ENCODE data around the gene IL22RA1.
A peak's percentile ranks its signal among the peaks of the same experiment; 100 is the strongest.

DNA sequence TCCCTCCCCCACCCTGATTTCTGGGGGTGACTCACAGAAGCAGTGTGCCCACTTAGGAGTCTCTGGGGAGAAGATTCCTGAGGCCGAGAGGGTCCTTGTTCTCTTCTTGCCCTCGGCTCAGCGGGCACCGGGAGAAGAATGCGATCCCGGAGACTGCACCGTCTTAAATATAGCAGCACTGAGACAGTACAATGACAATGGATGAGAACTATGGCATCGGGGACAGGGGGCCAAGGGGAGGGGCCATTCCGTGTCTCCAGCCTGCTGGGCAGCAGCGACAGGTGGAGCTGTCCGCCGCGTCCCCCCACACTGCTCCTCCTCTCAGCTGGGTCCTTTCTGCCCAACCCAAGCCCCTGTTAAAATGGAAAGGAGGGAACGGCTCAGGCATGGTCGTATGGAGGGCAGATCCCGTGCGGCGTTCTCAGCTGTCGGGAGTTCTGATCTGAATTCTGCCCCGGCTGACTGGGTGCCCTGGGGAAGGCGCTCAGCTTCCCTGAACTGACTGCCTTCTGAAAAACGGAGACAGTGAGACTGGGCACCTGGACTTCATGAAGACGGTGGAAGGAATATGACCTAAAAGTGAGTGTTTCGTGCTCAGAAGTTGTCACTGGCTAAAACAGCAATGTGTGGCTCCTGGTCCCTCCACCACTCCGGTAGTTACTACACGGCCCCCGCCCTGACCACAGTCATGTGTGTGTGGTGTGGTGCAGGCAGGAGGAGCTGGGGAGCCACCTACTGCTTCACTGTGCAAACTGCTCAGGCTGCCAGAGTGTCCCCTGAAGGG is 30.8 kb downstream of the IL22RA1 start, which contains the start of gene MYOM3:
- no peak for TF ChIP-seq POLR2A (IDR thresholded peaks at IDR 0.05)
- peak in 5 of 7 experiments; percentile 11 to 47 (median 34) for TF ChIP-seq CTCF (IDR thresholded peaks at IDR 0.05)
- TF ChIP-seq EP300 (IDR thresholded peaks at IDR 0.05) = no peak
